ENCODE results near the gene PLEKHN1.

DNA sequence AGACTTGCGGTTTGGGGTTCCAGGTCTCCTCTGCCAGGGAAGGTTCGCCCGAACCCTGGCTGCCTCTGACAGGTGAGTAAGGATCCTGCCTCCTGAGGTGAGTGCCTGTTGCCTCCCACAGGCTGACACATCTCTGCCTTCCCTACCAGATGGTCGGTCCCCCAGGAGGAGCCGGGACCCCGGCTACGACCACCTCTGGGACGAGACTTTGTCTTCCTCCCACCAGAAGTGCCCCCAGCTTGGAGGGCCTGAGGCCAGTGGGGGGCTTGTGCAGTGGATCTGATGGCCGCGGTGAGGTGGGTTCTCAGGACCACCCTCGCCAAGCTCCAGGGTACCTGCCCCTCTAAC lies 8.0 kb downstream of the PLEKHN1 start:
- TF ChIP-seq CTCF (IDR thresholded peaks at IDR 0.05; ENCODE audit: poor library complexity) (no peak), EZH2 (IDR thresholded peaks at IDR 0.05; ENCODE audit: borderline replicate concordance) (no peak), EZH2phosphoT487 (IDR thresholded peaks at IDR 0.05; ENCODE audit: low read depth, severe bottlenecking, unreplicated experiment) (no peak)

Measured in hepatocyte (in vitro differentiated cells).